Measurements from ENCODE around the gene SGSM1.

GRCh38 chr22:24859587-24859986 is 53.6 kb downstream of the SGSM1 start:
- TF ChIP-seq CTCF (IDR thresholded peaks at IDR 0.05) (no peak), POLR2A (IDR thresholded peaks at IDR 0.05) (no peak)

All from right lobe of liver (tissue), 4 donors.